ENCODE data around the gene GYPE.
"Not testable (repeated sequence)": the region's sequence is repeated elsewhere in the genome, so short reads cannot be mapped to it uniquely, and the experiment has no call there.

The GYPE gene

GRCh38 chr4:143842624-143843505, 62.5 kb downstream of the GYPE start:
- not testable (repeated sequence) for H3K36me3 ChIP-seq (ENCODE audit: control insufficient read depth, low read length); H3K4me2 ChIP-seq (ENCODE audit: low read length); H3K4me1 ChIP-seq (ENCODE audit: control insufficient read depth, low read length); H3K79me2 ChIP-seq (ENCODE audit: control insufficient read depth, low read length); H3K4me3 ChIP-seq (ENCODE audit: low read length); H3K9me3 ChIP-seq (ENCODE audit: control insufficient read depth, insufficient read depth, low read length); H3F3A ChIP-seq (ENCODE audit: control insufficient read depth, insufficient read depth); H3K9me2 ChIP-seq (replicated peaks; ENCODE audit: control insufficient read depth, low read length); H3K27ac ChIP-seq (ENCODE audit: low read depth, low read length); H4K20me1 ChIP-seq (ENCODE audit: control insufficient read depth, insufficient read depth, low read depth, low read length); H3K27me3 ChIP-seq (ENCODE audit: control insufficient read depth, low read length)

GRCh38 chr4:143839413-143839812, 65.9 kb downstream of the GYPE start:
- H3K36me3 ChIP-seq (ENCODE audit: control insufficient read depth, low read length); H3K4me1 ChIP-seq (ENCODE audit: control insufficient read depth, low read length); H3K79me2 ChIP-seq (ENCODE audit: control insufficient read depth, low read length); H3K4me3 ChIP-seq (ENCODE audit: low read length); H4K20me1 ChIP-seq (ENCODE audit: control insufficient read depth, insufficient read depth, low read depth, low read length); H3K27me3 ChIP-seq (ENCODE audit: control insufficient read depth, low read length); H3K27ac ChIP-seq (ENCODE audit: low read depth, low read length); H3F3A ChIP-seq (ENCODE audit: control insufficient read depth, insufficient read depth); H3K9me3 ChIP-seq (ENCODE audit: control insufficient read depth, insufficient read depth, low read length); H3K4me2 ChIP-seq (ENCODE audit: low read length); H3K9me2 ChIP-seq (replicated peaks; ENCODE audit: control insufficient read depth, low read length): not testable (repeated sequence)

- H3K4me3 ChIP-seq (ENCODE audit: low read length); H3K9me3 ChIP-seq (ENCODE audit: control insufficient read depth, insufficient read depth, low read length); H4K20me1 ChIP-seq (ENCODE audit: control insufficient read depth, insufficient read depth, low read depth, low read length); H3K79me2 ChIP-seq (ENCODE audit: control insufficient read depth, low read length); H3K4me2 ChIP-seq (ENCODE audit: low read length); H3K36me3 ChIP-seq (ENCODE audit: control insufficient read depth, low read length); H3F3A ChIP-seq (ENCODE audit: control insufficient read depth, insufficient read depth); H3K27me3 ChIP-seq (ENCODE audit: control insufficient read depth, low read length); H3K9me2 ChIP-seq (replicated peaks; ENCODE audit: control insufficient read depth, low read length); H3K4me1 ChIP-seq (ENCODE audit: control insufficient read depth, low read length); H3K27ac ChIP-seq (ENCODE audit: low read depth, low read length): not testable (repeated sequence)
Measured at GRCh38 chr4:143834196-143834595, 71.2 kb downstream of the GYPE start.

- H3K4me3 ChIP-seq (ENCODE audit: low read length); H3K36me3 ChIP-seq (ENCODE audit: control insufficient read depth, low read length); H3K27me3 ChIP-seq (ENCODE audit: control insufficient read depth, low read length); H3K9me2 ChIP-seq (replicated peaks; ENCODE audit: control insufficient read depth, low read length); H4K20me1 ChIP-seq (ENCODE audit: control insufficient read depth, insufficient read depth, low read depth, low read length); H3K4me1 ChIP-seq (ENCODE audit: control insufficient read depth, low read length); H3F3A ChIP-seq (ENCODE audit: control insufficient read depth, insufficient read depth); H3K27ac ChIP-seq (ENCODE audit: low read depth, low read length); H3K9me3 ChIP-seq (ENCODE audit: control insufficient read depth, insufficient read depth, low read length); H3K79me2 ChIP-seq (ENCODE audit: control insufficient read depth, low read length); H3K4me2 ChIP-seq (ENCODE audit: low read length): not testable (repeated sequence)
Measured at GRCh38 chr4:143833676-143834075, 71.7 kb downstream of the GYPE start.

- H3K4me1 ChIP-seq (ENCODE audit: control insufficient read depth, low read length); H3K79me2 ChIP-seq (ENCODE audit: control insufficient read depth, low read length): not testable (repeated sequence)
Measured at GRCh38 chr4:143830576-143830975, 74.8 kb downstream of the GYPE start.

GRCh38 chr4:143829239-143829620, 76.1 kb downstream of the GYPE start:
- not testable (repeated sequence) for H3K4me1 ChIP-seq (ENCODE audit: control insufficient read depth, low read length); H4K20me1 ChIP-seq (ENCODE audit: control insufficient read depth, insufficient read depth, low read depth, low read length); H3K36me3 ChIP-seq (ENCODE audit: control insufficient read depth, low read length); H3K9me3 ChIP-seq (ENCODE audit: control insufficient read depth, insufficient read depth, low read length); H3K79me2 ChIP-seq (ENCODE audit: control insufficient read depth, low read length); H3F3A ChIP-seq (ENCODE audit: control insufficient read depth, insufficient read depth); H3K9me2 ChIP-seq (replicated peaks; ENCODE audit: control insufficient read depth, low read length); H3K27ac ChIP-seq (ENCODE audit: low read depth, low read length); H3K4me3 ChIP-seq (ENCODE audit: low read length); H3K27me3 ChIP-seq (ENCODE audit: control insufficient read depth, low read length); H3K4me2 ChIP-seq (ENCODE audit: low read length)

More at GRCh38 chr4:143830576-143830975, 74.8 kb downstream of the GYPE start:
- not testable (repeated sequence) for H4K20me1 ChIP-seq (ENCODE audit: control insufficient read depth, insufficient read depth, low read depth, low read length); H3K4me3 ChIP-seq (ENCODE audit: low read length); H3K4me2 ChIP-seq (ENCODE audit: low read length); H3K27ac ChIP-seq (ENCODE audit: low read depth, low read length); H3K9me2 ChIP-seq (replicated peaks; ENCODE audit: control insufficient read depth, low read length); H3F3A ChIP-seq (ENCODE audit: control insufficient read depth, insufficient read depth); H3K36me3 ChIP-seq (ENCODE audit: control insufficient read depth, low read length); H3K9me3 ChIP-seq (ENCODE audit: control insufficient read depth, insufficient read depth, low read length); H3K27me3 ChIP-seq (ENCODE audit: control insufficient read depth, low read length)
